CD8-positive, alpha-beta memory T cell (primary cell): ENCODE measurements around the gene KAZN. TPM values are rescaled to one million over a fixed set of nuclear protein-coding genes. Genes with fewer than 3 reads are reported as not detected.
A peak's percentile ranks its signal among the peaks of the same experiment; 100 is the strongest.

ENCODE experiments used
- CTCF ChIA-PET: fragments of 350-600 bp; sonication (Branson Sonifier 250); formaldehyde crosslinking; loops from one replicate; lab custom pipeline; 2021; ENCODE audit warnings: antibody characterized with exemption; lab: Charles Lee
- POLR2A ChIA-PET: fragments of 350-600 bp; sonication (Branson Sonifier 250); formaldehyde crosslinking; loops from one replicate; lab custom pipeline; 2021; ENCODE audit warnings: antibody characterized with exemption; lab: Charles Lee
- DNase-seq, 5 donors: peaks; one replicate each; pipeline versions ENCODE4 v3.0.0 to v3.0.0-alpha.2; 2020 to 2022; ENCODE audit warnings: mixed read lengths in 1 of 5
- H3K27ac ChIP-seq: one replicate; pipeline ENCODE4 v1.7.0; 2013; ENCODE audit warnings: low read depth, mild to moderate bottlenecking, low read length, moderate library complexity
- H3K27me3 ChIP-seq: 2 replicates; pipeline ENCODE4 v1.7.0; 2013; ENCODE audit warnings: low read length, mild to moderate bottlenecking; ENCODE audit not compliant: insufficient read depth, poor library complexity, severe bottlenecking
- H3K36me3 ChIP-seq: 2 replicates; pipeline ENCODE4 v1.7.0; 2013; ENCODE audit warnings: mild to moderate bottlenecking, low read length, moderate library complexity; ENCODE audit not compliant: insufficient read depth
- H3K4me1 ChIP-seq: 2 replicates; pipeline ENCODE4 v1.7.0; 2013; ENCODE audit warnings: mild to moderate bottlenecking, low read length, moderate library complexity; ENCODE audit not compliant: insufficient read depth
- H3K4me3 ChIP-seq: 2 replicates; pipeline ENCODE4 v1.7.0; 2013; ENCODE audit warnings: mild to moderate bottlenecking, low read length
- H3K9me3 ChIP-seq: 2 replicates; pipeline ENCODE4 v1.7.0; 2013; ENCODE audit warnings: mild to moderate bottlenecking, low read length
- H3K27ac Mint-ChIP-seq, 8 donors: one replicate each; pipeline ENCODE4 v1.8.0; 2020 to 2021; ENCODE audit warnings: mixed read lengths in 8 of 8, mild to moderate bottlenecking in 6 of 8, inconsistent platforms in 3 of 8, moderate library complexity in 3 of 8
- H3K27me3 Mint-ChIP-seq, 2 donors: one replicate each; pipeline ENCODE4 v1.8.0; 2020 to 2021; ENCODE audit warnings: mixed read lengths in 2 of 2, mild to moderate bottlenecking in 1 of 2, moderate library complexity in 1 of 2
- H3K36me3 Mint-ChIP-seq, 3 donors: one replicate each; pipeline ENCODE4 v1.8.0; 2020 to 2021; ENCODE audit warnings: mixed read lengths in 3 of 3, inconsistent platforms in 1 of 3, mild to moderate bottlenecking in 1 of 3
- H3K4me1 Mint-ChIP-seq, 3 donors: one replicate each; pipeline ENCODE4 v1.8.0; 2020 to 2021; ENCODE audit warnings: mixed read lengths in 3 of 3, inconsistent platforms in 1 of 3, mild to moderate bottlenecking in 1 of 3
- H3K4me3 Mint-ChIP-seq, 7 donors: one replicate each; pipeline ENCODE4 v1.8.0; 2020 to 2021; ENCODE audit warnings: mixed read lengths in 7 of 7, mild to moderate bottlenecking in 6 of 7, moderate library complexity in 4 of 7, inconsistent platforms in 2 of 7
- H3K9me3 Mint-ChIP-seq, 5 donors: one replicate each; pipeline ENCODE4 v1.8.0; 2020 to 2022; ENCODE audit warnings: mixed read lengths in 5 of 5, mild to moderate bottlenecking in 3 of 5, moderate library complexity in 2 of 5, inconsistent platforms in 1 of 5
- polyA plus RNA-seq: library from polyadenylated mRNA; unstranded; fragments of 300-500 nt; fragmentation: Illumina TruSeq; gene quantifications from one replicate; pipeline ENCODE4 v1.2.3, GENCODE V29; 2021
- total RNA-seq, 2 experiments: library from RNA; stranded (reverse); gene quantifications; one replicate each; pipeline ENCODE4 v1.2.3, GENCODE V29; 2021

The KAZN gene
- total and polyA plus RNA-seq, 3 experiments from 2014 or later: 0.15 to 0.35 (median 0.18) TPM

DNA sequence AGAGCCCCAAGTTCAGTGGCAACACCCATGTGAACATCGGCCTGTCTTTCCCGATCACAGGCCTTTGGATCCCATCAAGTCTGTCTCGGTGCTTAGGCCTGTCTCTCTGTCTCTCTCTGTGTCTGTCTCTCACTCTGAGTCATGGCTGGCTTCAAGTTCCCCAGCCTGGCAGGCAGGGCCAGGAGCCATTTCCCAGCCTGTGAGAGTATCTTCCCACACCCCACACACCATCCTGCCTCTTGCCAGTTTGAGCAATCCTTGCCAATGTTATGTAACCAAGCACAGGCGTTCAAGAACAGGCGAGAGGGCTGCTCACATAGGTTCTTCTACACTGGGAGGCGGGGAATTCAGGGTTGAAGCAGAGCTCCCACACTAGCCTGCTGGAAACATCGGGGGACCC, 485.1 kb downstream of the KAZN start:
- Histone ChIP-seq H3K36me3 (no peaks in the 10 kb centered on the region), H3K27ac (no peak overlapping the region), H3K4me1 (no peaks in the 10 kb centered on the region), H3K27me3 (no peaks in the 10 kb centered on the region), H3K4me3 (no peak overlapping the region), H3K9me3 (no peaks in the 10 kb centered on the region)
- no peaks in the 10 kb centered on the region for H3K9me3 Mint-ChIP-seq
- H3K4me1 Mint-ChIP-seq: no peaks in the 10 kb centered on the region
- ChIA-PET POLR2A (no interaction called here), CTCF (no interaction called here)
- no peak overlapping the region for H3K27ac Mint-ChIP-seq
- peaks cover 9 to 14% of the 10 kb centered on the region in 2 donors for H3K27me3 Mint-ChIP-seq
- DNase-seq: no peak
- no peak overlapping the region for H3K4me3 Mint-ChIP-seq
- H3K36me3 Mint-ChIP-seq: no peaks in the 10 kb centered on the region

DNA sequence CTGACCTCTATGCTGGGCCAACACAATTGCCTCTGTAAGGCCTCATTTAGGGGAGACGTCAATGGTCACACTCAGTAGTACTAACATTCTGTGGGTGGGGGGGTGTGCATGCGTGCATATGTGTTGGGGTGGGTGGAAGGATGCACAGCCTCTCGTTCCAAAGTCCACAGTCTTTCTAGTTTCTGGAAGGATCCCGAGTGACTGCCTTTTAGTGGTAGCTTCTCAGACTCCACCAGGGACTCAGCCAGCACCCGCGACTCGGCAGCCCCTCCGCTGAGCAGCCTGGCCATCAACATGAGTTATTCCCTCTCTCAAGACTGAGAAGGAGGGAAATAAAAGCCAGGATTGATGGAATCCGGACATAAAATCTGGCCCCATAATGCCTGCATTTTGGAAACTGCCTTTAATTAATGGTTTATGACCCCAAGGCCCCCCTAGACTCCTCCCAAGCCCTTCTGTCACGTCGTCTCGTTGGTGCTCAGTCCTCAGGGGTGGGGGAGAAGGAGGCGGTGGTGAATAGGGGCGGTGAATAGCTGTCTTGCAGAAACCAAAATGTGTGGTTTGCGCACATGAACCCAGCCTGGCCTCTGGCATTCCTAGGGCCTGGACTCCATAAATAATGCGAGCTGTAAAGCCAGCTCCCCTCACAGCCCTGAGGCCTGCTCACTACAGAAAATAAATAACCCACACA, 489.9 kb downstream of the KAZN start:
- H3K4me1 Mint-ChIP-seq: peaks cover 1 to 9% (median 3%) of the 10 kb centered on the region in 3 donors
- H3K9me3 ChIP-seq: no peaks in the 10 kb centered on the region
- no peaks in the 10 kb centered on the region for H3K36me3 ChIP-seq
- H3K36me3 Mint-ChIP-seq: no peaks in the 10 kb centered on the region
- H3K4me3 ChIP-seq: no peak overlapping the region
- no peaks in the 10 kb centered on the region for H3K9me3 Mint-ChIP-seq
- H3K27ac Mint-ChIP-seq: no peak overlapping the region
- no peaks in the 10 kb centered on the region for H3K4me1 ChIP-seq
- ChIA-PET POLR2A (no interaction called here), CTCF (interaction anchor here (1.4 kb wide), 1 partner anchor 11 kb away, joined by 4 read pairs; no protein-coding TSS in a partner anchor)
- H3K27me3 Mint-ChIP-seq: peaks cover 7 to 11% of the 10 kb centered on the region in 2 donors
- no peak overlapping the region for H3K4me3 Mint-ChIP-seq
- no peak overlapping the region for H3K27ac ChIP-seq
- H3K27me3 ChIP-seq: no peaks in the 10 kb centered on the region
- DNase-seq: peak in 1 of 5 donors; percentile 32

DNA sequence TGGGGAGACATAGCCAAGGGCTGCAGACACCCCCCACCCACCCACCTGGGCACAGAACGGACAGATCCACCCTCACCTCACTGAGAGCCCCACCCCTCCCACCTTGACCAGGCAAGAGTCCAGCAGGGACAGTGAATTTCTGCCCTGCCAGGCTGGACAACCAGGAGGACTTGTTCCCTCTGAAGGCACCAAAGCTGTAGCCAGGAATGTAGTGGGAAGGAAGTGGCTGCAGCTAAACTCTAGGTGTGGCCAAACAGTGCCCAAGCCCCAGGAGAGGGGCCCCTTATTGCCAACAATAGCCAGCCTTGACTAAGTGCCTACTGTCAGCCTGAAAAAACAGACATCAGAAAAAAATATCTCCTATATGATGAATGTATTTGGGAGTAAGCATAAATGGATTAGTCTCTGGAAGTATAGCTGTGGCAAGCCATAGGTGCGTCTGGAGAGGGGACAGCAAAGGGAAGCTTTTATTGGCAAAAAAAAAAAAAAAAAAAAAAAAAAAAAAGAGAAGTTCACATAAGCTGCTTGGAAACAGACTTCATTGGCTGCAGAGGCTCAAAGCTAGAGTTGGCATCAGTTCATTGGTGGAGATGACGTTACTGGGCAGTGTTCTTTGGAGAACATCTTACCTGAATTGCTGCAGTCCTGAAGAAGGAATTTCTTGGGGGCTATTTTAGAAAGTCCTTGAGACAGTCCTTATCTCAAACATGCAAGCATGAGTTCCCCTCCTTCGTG, 490.9 kb downstream of the KAZN start:
- ChIA-PET CTCF (no interaction called here), POLR2A (no interaction called here)
- no peak overlapping the region for H3K27ac ChIP-seq
- H3K4me3 ChIP-seq: no peak overlapping the region
- H3K36me3 Mint-ChIP-seq: no peaks in the 10 kb centered on the region
- DNase-seq: peak in 1 of 5 donors; percentile 12
- no peak overlapping the region for H3K4me3 Mint-ChIP-seq
- no peaks in the 10 kb centered on the region for H3K9me3 Mint-ChIP-seq
- H3K27ac Mint-ChIP-seq: no peak overlapping the region
- H3K9me3 ChIP-seq: no peaks in the 10 kb centered on the region
- H3K36me3 ChIP-seq: no peaks in the 10 kb centered on the region
- no peaks in the 10 kb centered on the region for H3K4me1 ChIP-seq
- no peaks in the 10 kb centered on the region for H3K27me3 ChIP-seq
- peaks cover 5 to 10% of the 10 kb centered on the region in 2 donors for H3K27me3 Mint-ChIP-seq
- H3K4me1 Mint-ChIP-seq: peaks cover 1 to 9% (median 3%) of the 10 kb centered on the region in 3 donors

DNA sequence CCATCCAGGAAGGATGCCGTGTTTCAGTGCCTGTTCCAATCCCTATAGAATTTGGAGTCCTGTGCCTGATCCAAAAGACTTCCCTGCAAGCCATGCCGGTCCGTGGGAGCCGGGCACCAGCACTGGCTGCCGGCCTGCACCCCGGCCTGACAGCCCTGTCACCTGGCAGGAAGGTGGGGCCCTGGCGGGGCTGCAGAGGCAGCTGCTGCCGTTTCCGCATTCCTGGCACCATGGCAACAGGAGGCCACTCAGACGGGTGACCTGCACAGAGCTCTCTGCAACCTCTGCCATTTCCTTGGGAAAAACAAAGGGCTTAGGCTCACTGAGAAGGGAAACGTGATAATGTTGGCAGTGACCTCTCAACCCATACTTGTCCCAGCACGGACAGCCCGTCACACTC, 491.9 kb downstream of the KAZN start:
- Mint-ChIP-seq H3K9me3 (no peaks in the 10 kb centered on the region), H3K4me1 (peaks cover 1 to 9% (median 3%) of the 10 kb centered on the region in 3 donors), H3K27ac (peak overlapping the region in 1 of 8 donors; percentile 89), H3K4me3 (no peak overlapping the region), H3K27me3 (peaks cover 5 to 7% of the 10 kb centered on the region in 2 donors), H3K36me3 (no peaks in the 10 kb centered on the region)
- CTCF ChIA-PET: no interaction called here
- no peak overlapping the region for H3K27ac ChIP-seq
- H3K36me3 ChIP-seq: no peaks in the 10 kb centered on the region
- no peak for DNase-seq
- H3K9me3 ChIP-seq: no peaks in the 10 kb centered on the region
- H3K4me3 ChIP-seq: no peak overlapping the region
- no peaks in the 10 kb centered on the region for H3K27me3 ChIP-seq
- POLR2A ChIA-PET: no interaction called here
- no peaks in the 10 kb centered on the region for H3K4me1 ChIP-seq

DNA sequence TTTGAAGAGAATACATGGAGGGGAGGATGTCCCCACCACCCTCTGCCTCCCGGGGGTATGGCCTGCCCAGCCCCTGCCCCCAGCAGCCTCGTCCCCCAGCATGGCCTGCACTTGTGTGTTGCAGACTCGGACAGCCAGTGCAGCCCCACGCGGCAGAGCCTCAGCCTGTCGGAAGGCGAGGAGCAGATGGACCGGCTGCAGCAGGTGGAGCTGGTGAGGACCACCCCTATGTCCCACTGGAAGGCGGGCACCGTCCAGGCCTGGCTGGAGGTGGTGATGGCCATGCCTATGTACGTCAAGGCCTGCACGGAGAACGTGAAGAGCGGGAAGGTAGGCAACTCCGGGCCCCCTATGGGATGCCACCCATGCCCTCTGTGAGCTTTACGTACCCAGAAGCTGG, 495.6 kb downstream of the KAZN start:
- H3K4me1 Mint-ChIP-seq: peaks cover 1 to 9% (median 3%) of the 10 kb centered on the region in 3 donors

DNA sequence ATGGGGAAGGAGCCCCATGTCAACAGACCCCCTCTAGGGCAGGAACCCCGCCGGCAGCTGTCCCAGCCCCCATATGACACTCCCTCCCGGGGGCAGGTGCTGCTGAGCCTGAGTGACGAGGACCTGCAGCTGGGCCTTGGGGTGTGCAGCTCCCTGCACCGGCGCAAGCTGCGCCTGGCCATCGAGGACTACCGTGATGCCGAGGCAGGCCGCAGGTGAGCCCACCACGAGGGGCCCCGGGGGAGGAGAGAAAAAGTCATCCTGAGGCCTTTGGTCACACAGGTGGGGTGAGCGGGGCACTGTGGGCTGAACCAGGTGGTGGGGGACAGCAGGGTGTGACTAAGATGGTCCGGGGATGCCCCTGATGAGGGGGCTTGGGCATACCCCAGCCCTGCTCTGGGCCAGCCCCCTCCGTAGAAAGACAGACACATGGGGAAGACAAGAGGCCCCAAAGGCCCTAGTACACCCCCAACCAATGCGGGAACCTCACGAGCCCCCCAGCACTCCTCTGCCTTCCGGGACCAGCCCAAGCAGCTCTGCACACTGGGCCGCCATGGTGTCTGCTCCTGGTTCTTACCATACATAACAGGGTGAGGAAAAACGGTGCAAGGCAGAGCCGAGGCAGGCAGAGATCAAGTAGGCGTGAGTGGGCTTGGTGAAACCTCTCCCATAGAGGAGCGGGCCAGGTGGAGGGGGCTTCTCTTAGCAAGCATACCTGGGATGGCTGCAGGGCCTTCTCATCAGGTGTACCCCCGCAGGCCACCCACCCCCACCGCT, 496.4 kb downstream of the KAZN start:
- peaks cover 14 to 20% of the 10 kb centered on the region in 2 donors for H3K27me3 Mint-ChIP-seq
- CTCF ChIA-PET: no interaction called here
- POLR2A ChIA-PET: no interaction called here
- H3K9me3 ChIP-seq: no peaks in the 10 kb centered on the region
- no peaks in the 10 kb centered on the region for H3K36me3 ChIP-seq
- H3K4me3 Mint-ChIP-seq: no peak overlapping the region
- H3K4me1 ChIP-seq: no peaks in the 10 kb centered on the region
- no peak overlapping the region for H3K27ac Mint-ChIP-seq
- H3K4me1 Mint-ChIP-seq: peaks cover 1 to 3% (median 2%) of the 10 kb centered on the region in 3 donors
- no peaks in the 10 kb centered on the region for H3K9me3 Mint-ChIP-seq
- DNase-seq: peak in 1 of 5 donors; percentile 41
- H3K4me3 ChIP-seq: no peak overlapping the region
- no peaks in the 10 kb centered on the region for H3K36me3 Mint-ChIP-seq
- no peaks in the 10 kb centered on the region for H3K27me3 ChIP-seq
- H3K27ac ChIP-seq: no peak overlapping the region

More for the DNA sequence above, 495.6 kb downstream of the KAZN start:
- no peaks in the 10 kb centered on the region for H3K36me3 Mint-ChIP-seq
- no peaks in the 10 kb centered on the region for H3K9me3 Mint-ChIP-seq
- no peak overlapping the region for H3K4me3 ChIP-seq
- peak in 1 of 5 donors; percentile 43 for DNase-seq
- CTCF ChIA-PET: no interaction called here
- H3K27ac ChIP-seq: no peak overlapping the region
- POLR2A ChIA-PET: no interaction called here
- no peak overlapping the region for H3K4me3 Mint-ChIP-seq
- no peaks in the 10 kb centered on the region for H3K27me3 ChIP-seq
- H3K27ac Mint-ChIP-seq: no peak overlapping the region
- H3K9me3 ChIP-seq: no peaks in the 10 kb centered on the region
- no peaks in the 10 kb centered on the region for H3K36me3 ChIP-seq
- H3K27me3 Mint-ChIP-seq: peaks cover 11% of the 10 kb centered on the region in 2 donors
- H3K4me1 ChIP-seq: no peaks in the 10 kb centered on the region

DNA sequence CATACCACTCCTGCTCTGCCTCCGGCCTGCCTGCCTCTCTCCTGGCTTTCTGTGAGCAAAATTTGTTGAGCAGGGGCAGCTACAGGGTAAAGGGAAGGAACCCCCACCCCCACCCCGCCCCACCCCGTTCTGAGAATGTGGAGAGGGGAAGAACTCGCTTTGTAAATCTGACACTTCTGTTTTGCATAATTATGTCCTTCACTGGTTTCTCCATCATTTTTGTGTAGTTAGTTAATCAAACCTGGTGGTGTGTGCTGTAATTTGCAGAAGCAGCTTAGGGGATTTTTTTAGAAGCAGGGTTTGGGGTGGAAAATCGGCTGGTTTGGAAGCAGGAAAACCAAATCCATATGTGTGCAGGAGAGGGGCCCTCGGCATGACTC, 497.0 kb downstream of the KAZN start:
- peak overlapping the region in 1 of 8 donors; percentile 92 for H3K27ac Mint-ChIP-seq
- no peak for DNase-seq
- H3K4me1 Mint-ChIP-seq: peaks cover 3 to 6% (median 5%) of the 10 kb centered on the region in 3 donors
- Histone ChIP-seq H3K4me1 (no peaks in the 10 kb centered on the region), H3K9me3 (no peaks in the 10 kb centered on the region), H3K36me3 (no peaks in the 10 kb centered on the region), H3K27ac (no peak overlapping the region), H3K27me3 (peaks cover 4% of the 10 kb centered on the region), H3K4me3 (no peak overlapping the region)
- no peaks in the 10 kb centered on the region for H3K9me3 Mint-ChIP-seq
- H3K4me3 Mint-ChIP-seq: no peak overlapping the region
- no peaks in the 10 kb centered on the region for H3K36me3 Mint-ChIP-seq
- CTCF ChIA-PET: no interaction called here
- POLR2A ChIA-PET: no interaction called here
- peaks cover 18 to 26% of the 10 kb centered on the region in 2 donors for H3K27me3 Mint-ChIP-seq

DNA sequence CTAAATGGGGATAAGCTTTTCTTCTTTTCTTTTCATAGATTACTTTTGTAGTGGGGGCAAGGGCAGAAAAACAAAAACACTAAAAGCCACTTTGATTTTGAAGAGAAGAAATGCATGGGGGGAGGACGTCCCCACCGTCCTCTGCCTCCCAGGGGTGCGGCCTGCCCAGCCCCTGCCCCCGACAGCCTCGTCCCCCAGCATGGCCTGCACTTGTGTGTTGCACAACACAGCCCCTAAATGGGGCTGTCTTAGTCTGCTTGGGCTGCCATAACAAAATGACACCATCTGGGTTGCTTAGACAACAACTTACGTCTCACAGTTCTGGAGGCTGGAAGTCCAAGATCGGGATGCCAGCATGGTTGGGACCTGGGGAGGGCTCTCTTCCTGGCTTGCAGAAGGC, 497.8 kb downstream of the KAZN start:
- POLR2A ChIA-PET: no interaction called here
- no peaks in the 10 kb centered on the region for H3K36me3 ChIP-seq
- H3K4me3 ChIP-seq: no peak overlapping the region
- DNase-seq: peak in 1 of 5 donors; percentile 12
- CTCF ChIA-PET: no interaction called here
- Mint-ChIP-seq H3K27me3 (peaks cover 20 to 34% of the 10 kb centered on the region in 2 donors), H3K4me1 (peaks cover 2 to 13% (median 13%) of the 10 kb centered on the region in 3 donors), H3K4me3 (no peak overlapping the region), H3K9me3 (no peaks in the 10 kb centered on the region), H3K36me3 (no peaks in the 10 kb centered on the region), H3K27ac (no peak overlapping the region)
- H3K27ac ChIP-seq: no peak overlapping the region
- H3K27me3 ChIP-seq: peaks cover 9% of the 10 kb centered on the region
- no peaks in the 10 kb centered on the region for H3K4me1 ChIP-seq
- no peaks in the 10 kb centered on the region for H3K9me3 ChIP-seq
